GM12878 (cell line): ENCODE data around the gene RRAS. TPM values are rescaled to one million over a fixed set of nuclear protein-coding genes. Genes with fewer than 3 reads are reported as not detected.
A peak's percentile ranks its signal among the peaks of the same experiment; 100 is the strongest.

ENCODE experiments used
- ATAC-seq: fragments of 200-7000 bp; cut with Tn5 transposase; 3 replicates; pipeline ENCODE4 v1.9.1; 2020; ENCODE audit warnings: mild to moderate bottlenecking, moderate library complexity
- BruUV-seq: library from RNA; stranded (reverse); fragments of 400-500 nt; replicated peaks from 2 replicates; lab custom pipeline; 2021; lab: Mats Ljungman, UMichigan
- CTCF ChIA-PET: fragments of 300-600 bp; sonication (Branson Sonifier 250); formaldehyde crosslinking; extraction: SDS; loops from one replicate; lab custom pipeline; 2021; ENCODE audit warnings: inconsistent platforms; lab: Yijun Ruan, JAX
- POLR2A ChIA-PET: fragments of 350-600 bp; formaldehyde crosslinking; extraction: SDS; loops from one replicate; lab custom pipeline; 2021; ENCODE audit warnings: inconsistent platforms; lab: Charles Lee
- RAD21 ChIA-PET: fragments of 300-600 bp; sonication (Branson Sonifier 250); formaldehyde crosslinking; loops from one replicate; lab custom pipeline; 2023; ENCODE audit warnings: antibody characterized with exemption; ENCODE audit not compliant: unreplicated experiment; lab: Charles Lee
- SMC1A ChIA-PET: fragments of 300-600 bp; sonication (Branson Sonifier 250); formaldehyde crosslinking; loops from one replicate; lab custom pipeline; 2023; ENCODE audit not compliant: unreplicated experiment, uncharacterized antibody; lab: Charles Lee
- DNase-seq: peaks from one replicate; pipeline ENCODE4 v3.0.0-alpha.2; 2011; ENCODE audit warnings: low read depth, low spot score
- FAIRE-seq: peaks from 3 replicates; lab custom pipeline; 2011; peaks lifted over from hg19 to GRCh38; lab: Jason Lieb, UNC
- H2AFZ ChIP-seq: 2 replicates; pipeline ENCODE4 v1.6.0; 2011; ENCODE audit warnings: low read depth, low read length, control low read depth; ENCODE audit not compliant: control insufficient read depth
- H3K27ac ChIP-seq: 2 replicates; pipeline ENCODE4 v1.5.1; 2011; ENCODE audit warnings: control low read depth; ENCODE audit not compliant: control insufficient read depth, insufficient read depth
- H3K27me3 ChIP-seq, 2 experiments: replicated peaks in 1 of 2; 2 replicates each; pipeline versions ENCODE4 v1.6.0 to v1.6.1; 2011; ENCODE audit warnings: low read length in 1 of 2; ENCODE audit not compliant: control insufficient read depth in 2 of 2, insufficient read depth in 2 of 2
- H3K36me3 ChIP-seq, 2 experiments: 2 replicates each; pipeline ENCODE4 v1.5.1; 2011; ENCODE audit warnings: low read length in 1 of 2; ENCODE audit not compliant: control insufficient read depth in 2 of 2, insufficient read depth in 2 of 2
- H3K4me1 ChIP-seq: 2 replicates; pipeline ENCODE4 v1.6.1; 2011; ENCODE audit warnings: mild to moderate bottlenecking, low read length, moderate library complexity, mixed read lengths; ENCODE audit not compliant: control insufficient read depth, insufficient read depth
- H3K4me2 ChIP-seq: 2 replicates; pipeline ENCODE4 v1.6.0; 2011; ENCODE audit warnings: control low read depth; ENCODE audit not compliant: control insufficient read depth, insufficient read depth
- H3K4me3 ChIP-seq: fragments of 200-600 bp; sonication (generic); 2 replicates; pipeline ENCODE4 v1.5.1; 2016
- H3K79me2 ChIP-seq: 2 replicates; pipeline ENCODE4 v1.6.0; 2011; ENCODE audit warnings: low read length; ENCODE audit not compliant: control insufficient read depth, insufficient read depth
- H3K9ac ChIP-seq: 2 replicates; pipeline ENCODE4 v1.8.0; 2011; ENCODE audit warnings: low read length, control low read depth, mixed read lengths; ENCODE audit not compliant: control insufficient read depth, insufficient read depth
- H3K9me3 ChIP-seq: replicated peaks from 3 replicates; pipeline ENCODE4 v1.5.1; 2011; ENCODE audit warnings: mild to moderate bottlenecking, low read length; ENCODE audit not compliant: control insufficient read depth, insufficient read depth
- H4K20me1 ChIP-seq: 2 replicates; pipeline ENCODE4 v1.6.0; 2011; ENCODE audit not compliant: control insufficient read depth, insufficient read depth
- CREB1 ChIP-seq: IDR thresholded peaks from 2 replicates; pipeline ENCODE4 v1.6.1; 2012; ENCODE audit warnings: low read depth, mild to moderate bottlenecking, inconsistent platforms
- ELK1 ChIP-seq: IDR thresholded peaks from 2 replicates; pipeline ENCODE4 v1.6.1; 2012; ENCODE audit warnings: low read depth, low read length, improper control_type of control experiment
- MTA2 ChIP-seq: fragments of 450-650 bp; IDR thresholded peaks from 2 replicates; pipeline ENCODE4 v1.6.1; 2016; ENCODE audit warnings: low read depth, mild to moderate bottlenecking, moderate library complexity
- NFYB ChIP-seq: IDR thresholded peaks from 2 replicates; pipeline ENCODE4 v1.6.1; 2011; ENCODE audit warnings: low read depth, mild to moderate bottlenecking, low read length, improper control_type of control experiment, moderate library complexity; ENCODE audit not compliant: insufficient read depth
- PAX8 ChIP-seq: fragments of 450-650 bp; IDR thresholded peaks from 2 replicates; pipeline ENCODE4 v1.6.1; 2017; ENCODE audit warnings: mild to moderate bottlenecking, moderate library complexity
- RB1 ChIP-seq: fragments of 450-650 bp; formaldehyde crosslinking; IDR thresholded peaks from 2 replicates; pipeline ENCODE4 v1.6.1; 2017; ENCODE audit warnings: mild to moderate bottlenecking, borderline replicate concordance
- RFX5 ChIP-seq: IDR thresholded peaks from 2 replicates; pipeline ENCODE4 v1.6.1; 2011; ENCODE audit warnings: low read depth, low read length, improper control_type of control experiment
- WGBS: methylation state at CpG from one replicate; pipeline ENCODE4 v1.1.6; 2016; ENCODE audit warnings: low lambda C conversion rate; ENCODE audit not compliant: insufficient replicate concordance, insufficient coverage; ENCODE audit errors: missing lambda C conversion rate; 5-methylcytosine and 5-hydroxymethylcytosine counted together
- in situ Hi-C: fragments of 300-500 bp; cut with MboI; formaldehyde crosslinking; loops from 9 replicates; pipeline ENCODE4 v1.14.3; 2018; ENCODE audit warnings: mixed read lengths
- intact Hi-C: fragments of 100-400 bp; cut with micrococcal nuclease; formaldehyde crosslinking; loops from one replicate; pipeline ENCODE4 v1.14.2; 2022; ENCODE audit not compliant: unreplicated experiment
- polyA plus RNA-seq, 11 experiments: library from polyadenylated mRNA; depleted of rRNA in 4 of 11; unstranded in 6 of 11; stranded (reverse) in 5 of 11; fragments of >200 nt; fragmentation: Nextera tagmentation in 4 of 11; fragmentation: Illumina TruSeq in 1 of 11; extraction: Ambion mirVana in 4 of 11; extraction: Trizol in 1 of 11; gene quantifications; 1 replicate in 1 of 11; 2 replicates in 10 of 11; pipeline versions ENCODE4 v1.2.1 to v1.2.3, GENCODE V29; 2011 to 2016; ENCODE audit warnings: inconsistent platforms in 2 of 11, missing spikeins in 2 of 11, low read depth in 1 of 11
- total RNA-seq, 4 experiments: library from RNA; depleted of rRNA in 3 of 4; stranded (reverse); fragments of >200 nt in 3 of 4; fragmentation: Illumina TruSeq in 1 of 4; extraction: Trizol in 1 of 4; gene quantifications; 2 replicates each; pipeline versions ENCODE4 v1.2.1 to v1.2.3, GENCODE V29; 2013 to 2021
- TF ChIP-seq, protein P1 (sequence below): fragments of 450-650 bp; formaldehyde crosslinking; IDR thresholded peaks from 2 replicates; pipeline ENCODE4 v1.4.0; 2020; ENCODE audit warnings: mild to moderate bottlenecking, moderate library complexity
- TF ChIP-seq, protein P2 (sequence below): IDR thresholded peaks from 2 replicates; pipeline ENCODE4 v1.6.1; 2011; ENCODE audit warnings: mild to moderate bottlenecking, low read depth, low read length, moderate library complexity; ENCODE audit not compliant: insufficient replicate concordance
- TF ChIP-seq, protein P3 (sequence below): fragments of 150-350 bp; IDR thresholded peaks from 2 replicates; pipeline ENCODE4 v1.6.1; 2014; ENCODE audit warnings: mild to moderate bottlenecking, low read depth, low read length
- TF ChIP-seq, protein P4 (sequence below): fragments of 450-650 bp; IDR thresholded peaks from 2 replicates; pipeline ENCODE4 v1.6.1; 2014; ENCODE audit warnings: mild to moderate bottlenecking

Gene RRAS
- total and polyA plus RNA-seq, 10 of the 15 experiments (the other 5 are each of a cell fraction or from before 2014, with no cell fraction given), result 0.24 to 5.8 (median 1.8) TPM

- TF ChIP-seq, protein P1, sequence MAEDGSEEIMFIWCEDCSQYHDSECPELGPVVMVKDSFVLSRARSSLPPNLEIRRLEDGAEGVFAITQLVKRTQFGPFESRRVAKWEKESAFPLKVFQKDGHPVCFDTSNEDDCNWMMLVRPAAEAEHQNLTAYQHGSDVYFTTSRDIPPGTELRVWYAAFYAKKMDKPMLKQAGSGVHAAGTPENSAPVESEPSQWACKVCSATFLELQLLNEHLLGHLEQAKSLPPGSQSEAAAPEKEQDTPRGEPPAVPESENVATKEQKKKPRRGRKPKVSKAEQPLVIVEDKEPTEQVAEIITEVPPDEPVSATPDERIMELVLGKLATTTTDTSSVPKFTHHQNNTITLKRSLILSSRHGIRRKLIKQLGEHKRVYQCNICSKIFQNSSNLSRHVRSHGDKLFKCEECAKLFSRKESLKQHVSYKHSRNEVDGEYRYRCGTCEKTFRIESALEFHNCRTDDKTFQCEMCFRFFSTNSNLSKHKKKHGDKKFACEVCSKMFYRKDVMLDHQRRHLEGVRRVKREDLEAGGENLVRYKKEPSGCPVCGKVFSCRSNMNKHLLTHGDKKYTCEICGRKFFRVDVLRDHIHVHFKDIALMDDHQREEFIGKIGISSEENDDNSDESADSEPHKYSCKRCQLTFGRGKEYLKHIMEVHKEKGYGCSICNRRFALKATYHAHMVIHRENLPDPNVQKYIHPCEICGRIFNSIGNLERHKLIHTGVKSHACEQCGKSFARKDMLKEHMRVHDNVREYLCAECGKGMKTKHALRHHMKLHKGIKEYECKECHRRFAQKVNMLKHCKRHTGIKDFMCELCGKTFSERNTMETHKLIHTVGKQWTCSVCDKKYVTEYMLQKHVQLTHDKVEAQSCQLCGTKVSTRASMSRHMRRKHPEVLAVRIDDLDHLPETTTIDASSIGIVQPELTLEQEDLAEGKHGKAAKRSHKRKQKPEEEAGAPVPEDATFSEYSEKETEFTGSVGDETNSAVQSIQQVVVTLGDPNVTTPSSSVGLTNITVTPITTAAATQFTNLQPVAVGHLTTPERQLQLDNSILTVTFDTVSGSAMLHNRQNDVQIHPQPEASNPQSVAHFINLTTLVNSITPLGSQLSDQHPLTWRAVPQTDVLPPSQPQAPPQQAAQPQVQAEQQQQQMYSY (CRISPR knock-in tag), result no peak
- no peak for TF ChIP-seq PAX8
These were observed 37.4 kb upstream of the RRAS start, which contains the start of gene PRMT1 (continued) for GRCh38 chr19:49677231-49677900.

DNA sequence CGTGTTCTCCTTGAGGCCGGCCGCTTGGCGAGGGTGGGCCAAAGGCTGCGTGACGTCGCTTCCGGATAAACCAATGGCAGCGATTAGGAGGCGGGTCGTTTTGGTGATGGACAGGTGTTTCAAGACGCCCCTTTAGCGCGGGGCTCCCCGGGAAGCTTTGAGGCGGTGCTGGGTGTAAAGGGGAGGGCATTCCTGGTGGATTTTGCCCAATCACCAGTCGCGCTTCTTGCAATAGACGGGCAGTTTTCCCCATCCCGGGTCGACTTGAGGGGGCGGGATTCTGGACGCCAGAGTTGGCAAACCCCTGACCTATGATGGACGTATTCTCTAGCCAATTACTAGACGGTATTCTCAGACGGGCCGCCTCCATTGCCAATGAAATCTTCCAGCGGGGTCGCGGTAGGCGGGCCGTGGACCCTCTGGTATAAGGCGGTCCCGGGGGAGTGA is 36.9 kb upstream of the RRAS start:
- CTCF ChIA-PET, result interaction anchor here (1.1 to 10.5 kb wide), 7 partner anchors 11 to 203 kb away, joined by 3 to 130 read pairs (median 24); partner anchors contain the start of genes BCL2L12, IRF3, PRR12 and RRAS
- H3K4me1 ChIP-seq, result peaks cover 36% of the 10 kb centered on the region
- no peak for TF ChIP-seq MTA2
- TF ChIP-seq NFYB, result peak; percentile 89
- TF ChIP-seq RFX5, result peak; percentile 65
- TF ChIP-seq, protein P2, sequence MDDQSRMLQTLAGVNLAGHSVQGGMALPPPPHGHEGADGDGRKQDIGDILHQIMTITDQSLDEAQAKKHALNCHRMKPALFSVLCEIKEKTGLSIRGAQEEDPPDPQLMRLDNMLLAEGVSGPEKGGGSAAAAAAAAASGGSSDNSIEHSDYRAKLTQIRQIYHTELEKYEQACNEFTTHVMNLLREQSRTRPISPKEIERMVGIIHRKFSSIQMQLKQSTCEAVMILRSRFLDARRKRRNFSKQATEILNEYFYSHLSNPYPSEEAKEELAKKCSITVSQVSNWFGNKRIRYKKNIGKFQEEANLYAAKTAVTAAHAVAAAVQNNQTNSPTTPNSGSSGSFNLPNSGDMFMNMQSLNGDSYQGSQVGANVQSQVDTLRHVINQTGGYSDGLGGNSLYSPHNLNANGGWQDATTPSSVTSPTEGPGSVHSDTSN, result peak; percentile 93
- TF ChIP-seq RB1, result no peak
- TF ChIP-seq, protein P3, sequence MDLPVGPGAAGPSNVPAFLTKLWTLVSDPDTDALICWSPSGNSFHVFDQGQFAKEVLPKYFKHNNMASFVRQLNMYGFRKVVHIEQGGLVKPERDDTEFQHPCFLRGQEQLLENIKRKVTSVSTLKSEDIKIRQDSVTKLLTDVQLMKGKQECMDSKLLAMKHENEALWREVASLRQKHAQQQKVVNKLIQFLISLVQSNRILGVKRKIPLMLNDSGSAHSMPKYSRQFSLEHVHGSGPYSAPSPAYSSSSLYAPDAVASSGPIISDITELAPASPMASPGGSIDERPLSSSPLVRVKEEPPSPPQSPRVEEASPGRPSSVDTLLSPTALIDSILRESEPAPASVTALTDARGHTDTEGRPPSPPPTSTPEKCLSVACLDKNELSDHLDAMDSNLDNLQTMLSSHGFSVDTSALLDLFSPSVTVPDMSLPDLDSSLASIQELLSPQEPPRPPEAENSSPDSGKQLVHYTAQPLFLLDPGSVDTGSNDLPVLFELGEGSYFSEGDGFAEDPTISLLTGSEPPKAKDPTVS, result 0 out of 2 replicates have a peak, but pooled peaks have one; percentile 25
- peak; percentile 87 for TF ChIP-seq CREB1
- TF ChIP-seq ELK1, result no peak
- TF ChIP-seq, protein P4, sequence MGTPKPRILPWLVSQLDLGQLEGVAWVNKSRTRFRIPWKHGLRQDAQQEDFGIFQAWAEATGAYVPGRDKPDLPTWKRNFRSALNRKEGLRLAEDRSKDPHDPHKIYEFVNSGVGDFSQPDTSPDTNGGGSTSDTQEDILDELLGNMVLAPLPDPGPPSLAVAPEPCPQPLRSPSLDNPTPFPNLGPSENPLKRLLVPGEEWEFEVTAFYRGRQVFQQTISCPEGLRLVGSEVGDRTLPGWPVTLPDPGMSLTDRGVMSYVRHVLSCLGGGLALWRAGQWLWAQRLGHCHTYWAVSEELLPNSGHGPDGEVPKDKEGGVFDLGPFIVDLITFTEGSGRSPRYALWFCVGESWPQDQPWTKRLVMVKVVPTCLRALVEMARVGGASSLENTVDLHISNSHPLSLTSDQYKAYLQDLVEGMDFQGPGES, result peak; percentile 93

More for the DNA sequence above, 36.9 kb upstream of the RRAS start:
- 1% methylated on average over 34 of the region's 34 CpGs for WGBS
- H3K4me3 ChIP-seq, result peak overlapping the region; percentile 100
- peak; percentile 99 for DNase-seq
- H3K9ac ChIP-seq, result peak overlapping the region; percentile 98
- peaks cover 11% of the 10 kb centered on the region for H4K20me1 ChIP-seq
- H3K36me3 ChIP-seq, result peaks cover 2 to 5% of the 10 kb centered on the region in 2 experiments
- BruUV-seq, result no TSS peak
- H3K27me3 ChIP-seq, result no peaks in the 10 kb centered on the region
- RAD21 ChIA-PET, result interaction anchor here (0.6 to 8.6 kb wide), 14 partner anchors 12 to 226 kb away, joined by 3 to 131 read pairs (median 5); partner anchors contain the start of genes AP2A1, BCL2L12, IRF3 and NOSIP
- peak; percentile 72 for ATAC-seq
- SMC1A ChIA-PET, result interaction anchor here (0.5 to 2.7 kb wide), 11 partner anchors 13 to 308 kb away, joined by 3 to 11 read pairs (median 3); partner anchors contain the start of genes NOSIP, PRR12, PRRG2 and RPS11
- intact Hi-C loops, result loop anchor here (1.0 to 5.0 kb wide), 4 partner anchors 37 to 190 kb away; partner anchors contain the start of genes PNKP, RPS11 and RRAS
- no peak overlapping the region for H3K4me2 ChIP-seq
- POLR2A ChIA-PET, result interaction anchor here (0.6 to 11.2 kb wide), 22 partner anchors 11 to 432 kb away, joined by 3 to 200 read pairs (median 4); partner anchors contain the start of genes AP2A1, BCL2L12, IRF3 and NOSIP
- H3K9me3 ChIP-seq, result no peaks in the 10 kb centered on the region
- peak overlapping the region; percentile 99 for H3K27ac ChIP-seq
- H3K79me2 ChIP-seq, result peaks cover 44% of the 10 kb centered on the region
- no peak overlapping the region for H2AFZ ChIP-seq
- no peak for FAIRE-seq
- in situ Hi-C loops, result no loop called here
